Urinary bladder (tissue), 4 donors: ENCODE results near the gene TSSK6. TPM values are rescaled to one million over a fixed set of nuclear protein-coding genes. Genes with fewer than 3 reads are reported as not detected.
A peak's percentile ranks its signal among the peaks of the same experiment; 100 is the strongest.

Source experiments
- DNase-seq: peaks from one replicate; pipeline ENCODE4 v3.0.0-alpha.2; 2015; ENCODE audit errors: extremely low spot score
- H3K27ac ChIP-seq: one replicate; pipeline ENCODE4 v1.5.1; 2013; ENCODE audit warnings: low read depth, mild to moderate bottlenecking, moderate library complexity
- H3K36me3 ChIP-seq: one replicate; pipeline ENCODE4 v1.6.1; 2013; ENCODE audit warnings: mild to moderate bottlenecking, moderate library complexity; ENCODE audit not compliant: insufficient read depth
- H3K4me1 ChIP-seq: one replicate; pipeline ENCODE4 v1.6.1; 2013; ENCODE audit warnings: mild to moderate bottlenecking, moderate library complexity; ENCODE audit not compliant: insufficient read depth
- H3K4me3 ChIP-seq: one replicate; pipeline ENCODE4 v1.5.1; 2013; ENCODE audit warnings: low read depth, low read length
- WGBS: extraction: QIAGEN DNeasy Blood & Tissue Kit; methylation state at CpG from one replicate; pipeline ENCODE4 v1.1.7; 2013; 5-methylcytosine and 5-hydroxymethylcytosine counted together
- polyA plus RNA-seq: library from polyadenylated mRNA; stranded (reverse); fragments of 200-250 nt; gene quantifications from one replicate; pipeline ENCODE4 v1.2.3, GENCODE V29; 2013
- total RNA-seq: library from RNA; depleted of rRNA; stranded (reverse); fragments of >200 nt; gene quantifications from one replicate; pipeline ENCODE4 v1.2.3, GENCODE V29; 2014
- donor health status: healthy with polysubstance abuse.
- donor health status: healthy.

Gene TSSK6
- total and polyA plus RNA-seq, 2 donors, result 0.85 to 1.8 TPM

DNA sequence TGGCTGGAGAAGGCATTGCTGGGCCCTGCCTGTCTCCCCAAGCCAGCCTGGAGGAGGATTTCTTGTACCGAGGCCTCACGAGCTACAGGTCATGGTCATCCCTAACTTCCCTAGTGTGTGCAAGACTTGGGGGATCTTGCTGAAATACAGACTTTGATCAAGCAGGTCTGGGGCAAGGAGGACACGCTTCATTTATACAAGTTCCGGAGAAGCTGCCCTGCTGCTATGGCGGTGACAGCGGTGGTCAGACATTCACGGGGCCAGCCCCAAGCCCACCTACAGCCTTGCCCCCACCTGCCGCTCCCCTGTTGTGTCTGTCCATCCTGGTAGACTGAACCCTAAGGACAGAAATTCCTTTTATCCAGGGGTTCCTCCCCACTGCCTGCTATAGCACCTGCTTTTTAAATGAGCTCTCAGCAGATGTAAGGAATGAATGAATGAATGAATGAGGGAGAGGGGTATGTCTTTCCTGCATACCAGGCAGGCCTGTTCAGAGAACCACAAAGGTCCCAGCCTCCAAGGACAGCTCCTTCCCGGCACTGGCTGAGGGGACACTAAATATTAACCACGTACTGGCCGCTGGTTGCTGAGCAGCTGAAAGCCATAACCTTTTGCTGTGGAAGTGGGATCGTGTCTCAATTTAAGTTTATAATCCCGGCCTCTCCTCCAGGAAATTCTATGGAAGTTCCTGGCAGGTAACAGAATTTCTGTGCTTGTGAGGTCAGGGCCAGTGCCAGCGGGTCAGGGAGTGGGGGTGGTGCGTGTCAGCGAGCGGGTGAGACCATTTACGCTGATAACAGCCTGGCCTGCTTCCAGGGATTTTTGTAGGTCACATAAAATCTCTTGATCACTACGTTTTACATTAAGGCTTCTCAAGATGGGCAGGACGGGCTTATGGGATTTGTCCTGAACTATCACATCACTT, 27.1 kb downstream of the TSSK6 start:
- Histone ChIP-seq H3K4me3 (no peak overlapping the region), H3K27ac (no peak overlapping the region), H3K4me1 (peaks cover 2% of the 10 kb centered on the region), H3K36me3 (no peaks in the 10 kb centered on the region)
- DNase-seq, result no peak
- WGBS, result 46% methylated on average over 20 of the region's 20 CpGs

DNA sequence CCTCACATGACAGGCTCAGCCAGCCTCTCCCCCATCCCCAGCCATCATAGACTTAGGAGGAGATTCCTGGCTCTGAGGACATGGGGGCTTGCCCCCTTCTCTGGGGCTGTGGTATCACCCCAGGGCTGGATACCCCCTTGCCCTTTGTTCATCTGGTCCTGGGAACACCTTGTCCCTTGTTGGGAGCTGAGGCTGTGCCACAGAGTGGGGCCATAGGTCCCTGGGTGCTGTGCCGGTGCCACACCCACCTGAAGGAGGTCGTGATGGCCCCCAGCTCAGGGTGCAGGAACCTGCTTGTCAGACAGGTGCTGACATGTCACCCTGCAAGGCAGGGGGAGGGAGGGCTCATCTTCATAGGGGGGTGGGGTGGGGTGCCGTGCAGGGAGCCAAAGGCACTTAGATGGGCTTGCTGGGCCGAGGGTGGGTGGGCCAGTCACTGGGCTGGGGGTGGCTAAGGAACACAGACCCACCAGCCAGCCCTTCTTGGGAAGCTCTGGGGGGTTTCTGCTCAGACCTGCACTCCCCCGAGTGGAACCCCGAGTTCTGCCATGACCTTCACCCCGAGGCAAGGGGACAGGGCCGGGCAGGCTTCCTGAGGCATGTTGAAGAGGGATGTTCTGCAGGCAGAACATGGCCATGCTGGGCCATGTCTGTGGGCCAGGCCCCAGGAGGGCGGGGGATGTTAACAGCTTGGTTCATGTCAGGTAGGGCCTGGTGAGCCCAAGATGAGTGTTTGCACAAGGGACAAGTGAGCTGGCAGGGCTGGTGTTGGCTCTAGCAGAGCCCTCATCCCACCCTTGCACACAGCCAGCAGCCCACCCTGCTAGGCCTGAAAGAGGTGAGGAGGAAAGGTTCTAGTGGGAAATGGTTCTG, 28.0 kb downstream of the TSSK6 start:
- H3K36me3 ChIP-seq, result no peaks in the 10 kb centered on the region
- no peak for DNase-seq
- no peak overlapping the region for H3K4me3 ChIP-seq
- WGBS, result 82% methylated on average over 9 of the region's 9 CpGs
- peaks cover 2% of the 10 kb centered on the region for H3K4me1 ChIP-seq
- H3K27ac ChIP-seq, result no peak overlapping the region

DNA sequence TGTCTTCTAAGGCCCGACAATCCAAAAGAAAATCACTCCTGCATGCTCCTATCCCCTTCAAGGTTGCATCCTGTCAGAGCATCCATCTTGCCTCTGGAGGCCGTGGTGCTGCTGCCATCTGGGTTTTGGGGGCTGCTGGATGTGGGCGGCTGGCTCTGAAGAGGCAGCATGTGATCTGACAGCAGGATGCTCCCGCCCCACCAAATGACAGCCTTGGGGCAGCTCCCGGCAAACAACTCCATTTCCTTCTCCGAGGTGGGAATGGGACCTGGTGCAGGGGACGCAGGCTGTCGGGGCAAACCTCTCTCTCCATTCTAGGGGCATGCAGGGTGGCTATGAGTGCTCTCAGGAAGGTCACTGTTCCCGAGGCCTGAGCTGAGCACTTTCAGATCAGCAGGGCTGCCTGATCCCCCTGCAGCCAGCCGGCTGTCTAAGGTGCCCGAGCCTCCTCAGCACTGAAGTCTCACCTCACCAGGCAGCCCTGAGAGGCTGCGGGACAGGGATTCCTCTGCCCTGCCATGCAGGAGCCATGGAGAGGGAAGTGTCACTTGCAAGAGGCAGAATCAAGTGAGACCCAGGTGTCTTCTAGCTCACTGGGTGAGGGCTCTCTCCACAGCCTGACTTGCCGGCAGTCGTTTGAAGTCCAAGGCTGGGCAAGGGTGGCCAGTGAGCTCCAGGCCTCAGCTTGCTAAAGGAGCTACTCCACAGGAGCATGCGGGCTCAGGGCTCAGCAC, 28.8 kb downstream of the TSSK6 start:
- no peak overlapping the region for H3K27ac ChIP-seq
- H3K4me3 ChIP-seq, result no peak overlapping the region
- 77% methylated on average over 15 of the region's 15 CpGs for WGBS
- peaks cover 2% of the 10 kb centered on the region for H3K4me1 ChIP-seq
- no peaks in the 10 kb centered on the region for H3K36me3 ChIP-seq
- DNase-seq, result no peak

DNA sequence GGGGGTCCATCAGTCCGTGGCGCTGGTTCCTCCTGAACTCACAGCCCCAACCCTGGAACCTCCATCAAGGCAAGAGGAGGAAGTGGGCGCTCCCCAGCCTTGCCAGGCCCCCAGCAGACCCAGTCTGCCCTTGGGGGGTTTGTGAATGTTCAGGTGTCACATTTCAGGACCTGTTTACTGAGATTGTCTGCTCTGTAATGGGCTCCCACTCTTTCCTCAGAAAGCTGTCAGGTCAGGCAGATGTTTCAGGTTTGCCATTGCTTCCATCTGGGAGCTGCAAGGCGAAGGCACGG, 29.4 kb downstream of the TSSK6 start:
- WGBS, result 97% methylated on average over 5 of the region's 5 CpGs
- H3K36me3 ChIP-seq, result no peaks in the 10 kb centered on the region
- H3K4me1 ChIP-seq, result peaks cover 2% of the 10 kb centered on the region

DNA sequence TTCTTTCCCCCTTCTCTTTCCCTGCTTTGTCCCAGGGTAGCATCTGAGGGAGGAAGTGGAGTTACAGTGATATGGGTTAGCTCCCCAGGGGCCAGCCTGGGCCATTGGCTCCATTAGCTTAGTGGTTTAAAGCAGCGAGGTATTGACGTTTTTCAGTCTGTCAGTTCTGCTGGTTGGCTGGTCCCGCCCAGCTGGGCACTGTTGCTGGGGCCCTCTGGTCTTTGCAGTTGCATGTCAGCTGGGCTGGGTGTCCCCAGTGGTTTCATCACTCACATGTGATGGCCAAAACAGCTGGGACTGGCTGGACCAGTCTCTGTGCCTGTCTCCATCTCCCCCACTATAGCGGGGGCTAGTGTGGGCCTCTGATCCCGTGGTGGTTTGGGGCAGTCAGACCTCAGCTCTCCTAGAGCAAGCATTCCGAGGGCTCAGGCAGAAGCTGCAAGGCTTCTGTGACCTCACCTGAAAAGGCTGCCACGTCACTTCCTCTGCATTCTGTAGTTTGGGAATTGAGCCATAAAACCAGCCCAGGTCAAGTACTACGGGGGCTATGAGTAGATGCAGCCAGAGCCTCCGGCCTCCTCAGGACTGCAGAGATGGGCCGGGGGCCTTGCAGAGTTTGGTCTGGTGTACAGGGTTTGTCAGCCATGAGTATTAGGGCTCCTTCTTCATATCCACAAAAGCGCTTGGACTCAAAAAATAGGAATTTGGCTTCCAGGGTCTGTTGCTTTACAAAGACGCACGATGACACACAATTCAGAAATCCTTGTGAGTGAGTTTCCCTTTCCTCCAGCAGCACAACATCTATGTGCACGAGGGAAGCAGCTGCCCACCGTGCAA, 30.0 kb downstream of the TSSK6 start:
- Histone ChIP-seq H3K4me3 (no peak overlapping the region), H3K36me3 (no peaks in the 10 kb centered on the region), H3K4me1 (peaks cover 2% of the 10 kb centered on the region), H3K27ac (no peak overlapping the region)
- DNase-seq, result no peak
- 73% methylated on average over 15 of the region's 15 CpGs for WGBS

More for the DNA sequence above, 29.4 kb downstream of the TSSK6 start:
- no peak overlapping the region for H3K27ac ChIP-seq
- no peak for DNase-seq
- no peak overlapping the region for H3K4me3 ChIP-seq

DNA sequence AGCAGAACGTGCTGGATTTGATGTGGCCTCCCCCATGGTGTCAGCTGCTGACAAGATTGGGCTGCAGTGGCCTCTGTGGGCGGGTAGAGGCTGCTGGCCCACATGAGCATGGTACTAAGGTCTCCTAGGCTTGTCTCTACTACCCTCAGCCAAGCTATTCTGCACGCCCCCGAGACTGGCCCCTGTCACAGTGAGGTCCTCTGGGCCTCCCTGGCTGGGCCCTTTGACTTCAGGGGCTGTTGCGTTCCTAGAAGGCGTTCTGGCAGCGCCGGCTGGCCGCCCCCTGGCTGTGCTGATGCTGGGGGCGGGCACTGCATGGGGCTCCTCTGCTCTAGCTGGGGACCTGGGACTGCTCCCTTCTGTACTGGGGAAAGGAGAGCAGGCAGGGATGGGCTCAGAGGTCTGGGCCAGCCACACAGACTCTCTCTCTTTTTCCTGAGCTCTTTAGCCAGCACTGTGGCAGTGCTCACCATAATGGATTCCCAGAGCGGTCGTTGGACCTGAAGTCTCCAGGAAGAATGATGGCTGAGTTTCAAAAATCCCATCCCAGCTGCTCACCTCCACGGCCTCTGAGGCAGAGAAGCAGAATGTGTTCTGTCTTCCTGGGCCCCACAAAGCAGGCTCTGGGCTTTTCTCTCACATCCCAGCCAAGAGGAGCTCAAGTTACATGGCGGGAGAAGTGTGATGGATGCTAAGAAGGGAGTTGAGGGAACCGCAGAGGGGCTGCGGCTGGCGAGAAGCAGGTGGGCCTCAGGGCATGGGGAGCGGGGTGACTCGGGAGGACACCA, 32.3 kb downstream of the TSSK6 start:
- 51% methylated on average over 19 of the region's 19 CpGs for WGBS
- peaks cover 2% of the 10 kb centered on the region for H3K4me1 ChIP-seq
- H3K4me3 ChIP-seq, result no peak overlapping the region
- no peak overlapping the region for H3K27ac ChIP-seq
- peak; percentile 66 for DNase-seq
- H3K36me3 ChIP-seq, result no peaks in the 10 kb centered on the region

DNA sequence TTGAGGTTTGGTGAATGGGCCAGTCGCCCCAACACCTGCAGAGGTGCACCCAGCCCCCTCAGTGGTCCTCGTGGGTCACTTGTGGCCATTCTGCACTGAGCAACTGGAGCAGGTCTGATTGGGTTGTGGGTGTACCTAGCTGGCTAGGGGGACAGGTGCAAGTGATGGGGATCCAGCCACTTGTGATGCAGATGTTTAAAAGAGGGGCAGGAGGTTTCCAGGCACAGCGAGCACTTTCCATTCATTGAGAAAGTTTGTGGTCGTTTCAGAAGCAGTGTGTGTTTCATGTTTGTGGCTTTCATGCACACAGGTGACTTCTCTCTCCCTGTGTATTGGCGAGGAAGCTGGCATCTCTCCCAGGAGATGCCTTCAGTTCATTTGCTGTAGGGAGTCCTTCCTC, 34.7 kb downstream of the TSSK6 start:
- Histone ChIP-seq H3K36me3 (no peaks in the 10 kb centered on the region), H3K4me1 (peaks cover 2% of the 10 kb centered on the region), H3K27ac (no peak overlapping the region), H3K4me3 (no peak overlapping the region)
- WGBS, result 81% methylated on average over 5 of the region's 5 CpGs
- DNase-seq, result no peak

DNA sequence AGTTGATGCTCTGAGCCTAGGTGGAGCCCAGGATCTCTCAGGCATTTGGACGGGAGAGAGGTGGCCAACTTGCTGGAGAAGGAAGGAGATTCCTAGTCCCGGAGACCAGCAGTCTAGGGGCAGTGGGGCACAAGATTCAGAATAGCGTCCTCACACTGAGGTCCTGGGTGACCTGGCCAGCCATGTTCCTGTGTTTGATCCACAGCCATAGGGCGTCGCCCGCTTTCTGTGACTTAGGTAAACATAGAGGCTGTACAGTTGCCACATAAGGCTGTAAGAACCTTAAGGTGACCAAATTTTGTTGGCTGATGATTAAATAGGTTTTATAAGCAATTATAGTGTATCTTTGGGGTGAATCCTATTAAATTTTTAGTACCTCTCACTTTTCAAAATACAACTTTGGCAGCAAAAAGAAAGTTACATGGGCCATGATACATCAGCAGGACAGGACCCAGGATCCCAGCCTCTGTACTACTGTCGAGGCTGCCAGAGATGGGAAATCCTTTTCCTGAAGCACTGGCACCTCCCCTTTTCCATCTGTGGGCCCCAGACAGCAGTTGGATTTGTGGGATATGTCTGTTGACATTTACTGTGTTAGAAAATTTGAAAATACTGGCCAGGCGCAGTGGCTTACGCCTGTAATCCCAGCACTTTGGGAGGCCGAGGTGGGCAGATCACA, 37.5 kb downstream of the TSSK6 start:
- Histone ChIP-seq H3K4me3 (no peak overlapping the region), H3K4me1 (no peaks in the 10 kb centered on the region), H3K36me3 (no peaks in the 10 kb centered on the region), H3K27ac (no peak overlapping the region)
- DNase-seq, result no peak
- 75% methylated on average over 10 of the region's 10 CpGs for WGBS

DNA sequence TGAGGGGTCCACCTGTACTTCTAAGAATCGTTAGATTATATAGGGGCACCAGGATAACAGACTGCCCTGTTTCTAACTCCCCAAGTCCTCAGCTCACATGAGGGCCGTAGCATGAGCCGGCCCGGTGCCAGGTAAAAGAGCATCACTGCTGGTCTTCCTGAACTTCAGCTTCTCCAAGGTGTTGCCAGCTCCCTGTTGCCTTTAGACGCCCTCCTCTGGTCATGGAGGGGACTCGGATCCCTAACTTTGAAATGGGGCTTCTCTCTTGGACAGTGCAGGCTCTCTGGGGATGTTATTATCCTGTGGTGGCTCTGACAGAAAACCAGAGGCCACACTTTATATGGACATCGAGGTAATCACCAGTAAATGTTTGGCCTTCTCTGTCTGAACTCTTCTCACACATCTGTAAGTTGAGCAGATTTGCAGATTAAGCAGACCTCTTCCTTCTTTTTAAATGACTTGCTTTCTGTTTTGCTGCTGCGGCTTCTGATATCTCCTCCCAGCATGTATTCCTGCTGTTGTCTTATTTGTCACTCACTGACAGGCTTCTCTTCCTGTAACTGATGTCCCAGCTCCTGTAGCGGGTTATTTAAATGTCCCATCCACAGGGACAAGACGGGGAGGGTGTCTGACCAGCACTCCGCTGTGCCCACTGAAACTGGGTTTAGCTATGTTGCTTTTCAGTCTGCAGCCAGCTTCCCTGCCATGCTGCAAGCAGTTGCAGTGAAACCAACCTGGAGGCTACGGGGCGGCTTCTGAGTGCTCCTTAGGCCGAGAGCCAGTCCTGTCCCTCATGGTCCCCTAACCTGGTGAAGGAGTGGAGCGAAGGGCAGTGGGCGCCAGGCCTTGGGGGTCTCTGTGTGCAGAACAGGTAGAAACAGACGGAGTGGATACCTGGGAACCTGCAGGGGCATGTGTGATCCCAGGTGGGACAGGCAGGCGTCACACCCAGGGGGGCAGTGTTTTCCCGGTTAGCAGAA, 39.2 kb downstream of the TSSK6 start:
- no peak overlapping the region for H3K27ac ChIP-seq
- WGBS, result 74% methylated on average over 19 of the region's 19 CpGs
- DNase-seq, result no peak
- no peaks in the 10 kb centered on the region for H3K4me1 ChIP-seq
- no peak overlapping the region for H3K4me3 ChIP-seq
- no peaks in the 10 kb centered on the region for H3K36me3 ChIP-seq

DNA sequence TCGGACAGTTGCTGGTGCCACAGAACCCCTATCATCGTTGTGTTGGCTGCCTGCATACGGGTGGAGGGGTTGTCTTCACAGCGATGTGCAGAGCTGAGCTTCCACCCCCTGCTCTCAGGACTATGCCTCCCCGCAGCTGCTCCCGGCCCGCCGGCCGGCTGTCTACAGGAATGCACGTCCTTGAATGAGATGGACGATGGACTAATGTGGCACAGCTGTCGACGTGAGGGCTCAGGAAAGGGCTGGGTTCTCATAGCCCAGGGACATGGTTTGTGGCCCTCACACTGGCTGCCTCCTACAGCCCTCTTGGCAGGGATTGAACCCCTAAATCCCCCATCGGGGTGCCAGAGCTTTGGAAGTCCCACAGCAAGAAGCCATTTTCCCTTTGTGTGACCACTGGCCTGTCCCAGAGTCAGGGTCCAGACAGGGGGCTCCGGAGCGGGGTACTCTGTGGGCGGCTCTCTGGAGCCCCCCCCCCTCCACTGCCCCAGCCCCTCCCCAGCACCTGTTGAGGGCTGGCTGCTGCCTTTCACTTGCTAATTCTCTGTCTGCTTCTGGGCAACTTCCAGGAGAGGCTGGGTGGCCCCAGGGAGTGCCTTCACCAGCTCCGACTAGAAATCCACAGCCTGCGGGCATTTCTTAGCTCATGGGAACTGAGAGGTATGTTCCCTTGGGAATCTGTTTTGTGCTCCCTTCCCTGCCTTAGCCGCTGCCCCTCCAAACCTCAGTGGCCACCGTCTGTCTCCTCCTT, 40.2 kb downstream of the TSSK6 start:
- Histone ChIP-seq H3K27ac (no peak overlapping the region), H3K4me1 (no peaks in the 10 kb centered on the region), H3K4me3 (no peak overlapping the region), H3K36me3 (no peaks in the 10 kb centered on the region)
- 62% methylated on average over 21 of the region's 21 CpGs for WGBS
- DNase-seq, result no peak
